K562 (cell line): ENCODE measurements around the gene PPP2R2B. TPM values are rescaled to one million over a fixed set of nuclear protein-coding genes. Genes with fewer than 3 reads are reported as not detected.

ENCODE experiments used
- CEBPB ChIP-seq: fragments of 450-650 bp; IDR thresholded peaks from 2 replicates; pipeline ENCODE4 v1.6.1; 2016; ENCODE audit warnings: missing genetic modification characterization, missing compliant biosample characterization
- ILF3 ChIP-seq: fragments of 450-650 bp; IDR thresholded peaks from 2 replicates; pipeline ENCODE4 v1.6.1; 2018; ENCODE audit warnings: antibody characterized with exemption, mild to moderate bottlenecking, moderate library complexity, borderline replicate concordance
- L3MBTL2 ChIP-seq: fragments of 450-650 bp; IDR thresholded peaks from 2 replicates; pipeline ENCODE4 v1.6.1; 2016; ENCODE audit warnings: mild to moderate bottlenecking, moderate library complexity
- RCOR1 ChIP-seq, 2 experiments: IDR thresholded peaks; 2 replicates each; pipeline ENCODE4 v1.6.1; 2012; ENCODE audit warnings: low read depth in 2 of 2, low read length in 2 of 2, borderline replicate concordance in 1 of 2, improper control_type of control experiment in 1 of 2
- TAF9B ChIP-seq: fragments of 450-650 bp; IDR thresholded peaks from 2 replicates; pipeline ENCODE4 v1.6.1; 2018; ENCODE audit warnings: mild to moderate bottlenecking; ENCODE audit not compliant: partially characterized antibody
- YBX1 ChIP-seq: fragments of 450-650 bp; IDR thresholded peaks from 2 replicates; pipeline ENCODE4 v1.7.1; 2016; ENCODE audit warnings: mild to moderate bottlenecking
- ZBTB5 ChIP-seq: fragments of 450-650 bp; IDR thresholded peaks from 2 replicates; pipeline ENCODE4 v1.6.1; 2017; ENCODE audit warnings: antibody characterized with exemption
- polyA plus RNA-seq, 8 experiments: library from polyadenylated mRNA; depleted of rRNA in 4 of 8; stranded (reverse) in 5 of 8; unstranded in 3 of 8; fragments of >200 nt; fragmentation: Nextera tagmentation in 2 of 8; fragmentation: Illumina TruSeq in 1 of 8; extraction: Ambion mirVana in 2 of 8; extraction: Trizol in 1 of 8; gene quantifications; 2 replicates each; pipeline versions ENCODE4 v1.2.1 to v1.2.3, GENCODE V29; 2011 to 2014; ENCODE audit warnings: inconsistent platforms in 1 of 8, missing spikeins in 1 of 8
- total RNA-seq, 7 experiments: library from RNA; depleted of rRNA in 6 of 7; stranded (reverse); fragments of >200 nt in 6 of 7; fragmentation: Illumina TruSeq in 2 of 7; extraction: Trizol in 2 of 7; gene quantifications; 2 replicates each; pipeline versions ENCODE4 v1.2.1 to v1.2.3, GENCODE V29; 2011 to 2021; ENCODE audit warnings: low replicate concordance in 1 of 7
- TF ChIP-seq, protein P1 (sequence below), 2 experiments: fragments of 450-650 bp; conservative IDR thresholded peaks; 2 replicates each; pipeline ENCODE4 v1.6.1; 2017; ENCODE audit warnings: mild to moderate bottlenecking in 2 of 2, moderate library complexity in 2 of 2

Gene PPP2R2B
- total and polyA plus RNA-seq, 9 of the 15 experiments (the other 6 are each of a cell fraction or from before 2014, with no cell fraction given), result not detected

GRCh38 chr5:146722361-146722779, 156.2 kb downstream of the PPP2R2B start (continued):
- TF ChIP-seq ZBTB5 (no peak), L3MBTL2 (no peak), RCOR1 (IDR thresholded peaks at IDR 0.05; ENCODE audit: borderline replicate concordance in 1 of 2, low read depth in 2 of 2, low read length in 2 of 2) (no peak), YBX1 (no peak), CEBPB (tag) (0 out of 2 replicates have a peak, but pooled peaks have one; percentile 11), TAF9B (no peak), ILF3 (no peak)
- TF ChIP-seq, protein P1, sequence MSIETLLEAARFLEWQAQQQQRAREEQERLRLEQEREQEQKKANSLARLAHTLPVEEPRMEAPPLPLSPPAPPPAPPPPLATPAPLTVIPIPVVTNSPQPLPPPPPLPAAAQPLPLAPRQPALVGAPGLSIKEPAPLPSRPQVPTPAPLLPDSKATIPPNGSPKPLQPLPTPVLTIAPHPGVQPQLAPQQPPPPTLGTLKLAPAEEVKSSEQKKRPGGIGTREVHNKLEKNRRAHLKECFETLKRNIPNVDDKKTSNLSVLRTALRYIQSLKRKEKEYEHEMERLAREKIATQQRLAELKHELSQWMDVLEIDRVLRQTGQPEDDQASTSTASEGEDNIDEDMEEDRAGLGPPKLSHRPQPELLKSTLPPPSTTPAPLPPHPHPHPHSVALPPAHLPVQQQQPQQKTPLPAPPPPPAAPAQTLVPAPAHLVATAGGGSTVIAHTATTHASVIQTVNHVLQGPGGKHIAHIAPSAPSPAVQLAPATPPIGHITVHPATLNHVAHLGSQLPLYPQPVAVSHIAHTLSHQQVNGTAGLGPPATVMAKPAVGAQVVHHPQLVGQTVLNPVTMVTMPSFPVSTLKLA (conservative IDR thresholded peaks at IDR 0.05), result no peak
